ENCODE results near the gene NELFA.

GRCh38 chr4:1997712-1998111 lies 11.1 kb downstream of the NELFA start:
- TF ChIP-seq CTCF (IDR thresholded peaks at IDR 0.05; ENCODE audit: insufficient read depth, low read length, poor library complexity, severe bottlenecking) (no peak), EZH2phosphoT487 (conservative IDR thresholded peaks at IDR 0.05; ENCODE audit: low read length) (no peak)

All from SU-DHL-6 (cell line).